ENCODE results near the gene ISM1.

The ISM1 gene

GRCh38 chr20:13341737-13342393 lies 120.8 kb downstream of the ISM1 start:
- no peak for DNase-seq

- DNase-seq, result no peak
These were observed 121.6 kb downstream of the ISM1 start for GRCh38 chr20:13342469-13343242.

DNA sequence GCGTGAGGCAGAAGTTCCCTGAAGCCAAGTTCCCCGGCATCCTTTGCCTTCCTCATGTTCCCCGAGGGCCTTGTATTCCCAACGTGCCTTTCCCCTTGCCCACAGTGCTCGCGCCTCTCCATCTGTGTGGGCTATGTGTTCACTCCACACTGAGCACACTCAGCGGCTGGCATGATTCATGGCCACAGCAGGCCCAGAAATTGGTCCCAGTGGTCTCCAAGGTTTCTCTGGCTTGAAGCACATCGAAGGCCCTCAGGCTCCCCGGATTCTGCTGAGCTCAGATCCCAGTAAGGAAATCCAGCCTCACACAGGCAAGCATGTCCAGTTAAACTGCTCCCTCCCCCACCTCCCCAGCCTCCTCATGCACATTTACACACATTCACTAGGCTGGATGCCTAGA lies 123.6 kb downstream of the ISM1 start:
- no peak for DNase-seq

DNA sequence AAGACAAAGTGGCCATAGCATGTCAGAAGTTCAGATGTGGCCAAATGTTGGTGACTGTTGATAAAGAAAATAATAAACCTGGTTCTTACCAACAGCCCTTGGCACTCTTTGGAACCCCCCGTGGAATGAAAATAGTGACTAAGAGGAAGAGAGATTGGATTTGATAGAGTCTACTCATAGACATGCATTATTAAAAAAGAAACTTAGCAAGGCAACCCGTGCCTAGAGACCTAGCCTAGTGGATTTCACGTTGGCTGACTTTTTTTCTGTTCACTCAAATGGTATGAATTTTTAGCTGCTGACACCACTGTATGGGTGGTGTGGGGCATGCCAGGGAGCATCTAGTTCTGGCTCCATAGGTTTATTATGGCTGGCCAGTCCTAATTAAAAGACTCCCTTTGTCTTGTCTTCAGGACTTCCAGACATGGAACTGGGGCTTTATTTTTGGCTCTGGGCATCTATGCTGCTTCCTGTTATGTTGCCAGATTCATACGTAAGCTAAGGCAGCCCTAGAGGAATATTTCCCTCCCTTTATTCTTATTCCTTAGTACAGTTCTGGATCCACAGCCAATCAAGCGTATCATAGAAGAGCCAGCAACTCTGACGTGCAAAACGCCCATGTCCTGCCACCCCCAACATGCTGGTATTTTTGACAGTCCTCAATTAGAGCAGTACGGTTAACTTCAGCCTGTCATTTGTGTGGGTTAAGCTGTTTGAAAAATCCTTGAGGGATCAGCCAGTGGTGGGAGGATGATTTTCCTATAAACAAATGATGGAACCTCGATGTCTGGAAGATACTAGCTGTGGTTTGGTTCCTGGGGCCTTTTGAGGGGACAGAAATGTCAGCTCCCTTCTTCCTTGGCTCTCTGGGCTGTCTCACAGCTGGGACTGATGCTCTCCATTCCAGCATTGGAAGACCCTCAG lies 127.5 kb downstream of the ISM1 start:
- peak in 2 of 56 donors; percentile 2 to 7 for DNase-seq

- no peak for DNase-seq
These were observed 128.1 kb downstream of the ISM1 start for GRCh38 chr20:13349235-13349604.
